Neural crest cell (in vitro differentiated cells): ENCODE measurements around the gene IGF1R. TPM values are rescaled to one million over a fixed set of nuclear protein-coding genes. Genes with fewer than 3 reads are reported as not detected.

Experiments
- DNase-seq: peaks from one replicate; pipeline ENCODE4 v3.0.0; 2021; ENCODE audit warnings: low read depth, mixed read lengths, low spot score
- H3K27ac Mint-ChIP-seq: one replicate; pipeline ENCODE4 v1.8.0; 2021; ENCODE audit warnings: mild to moderate bottlenecking, mixed read lengths; ENCODE audit not compliant: unreplicated experiment
- H3K27me3 Mint-ChIP-seq: 2 replicates; pipeline ENCODE4 v1.8.0; 2021; ENCODE audit warnings: low read depth, mild to moderate bottlenecking, mixed read lengths
- H3K36me3 Mint-ChIP-seq: 2 replicates; pipeline ENCODE4 v1.8.0; 2021; ENCODE audit warnings: low read depth, mild to moderate bottlenecking, mixed read lengths
- H3K4me1 Mint-ChIP-seq: 2 replicates; pipeline ENCODE4 v1.8.0; 2021; ENCODE audit warnings: mixed read lengths
- H3K4me3 Mint-ChIP-seq: one replicate; pipeline ENCODE4 v1.8.0; 2021; ENCODE audit warnings: mild to moderate bottlenecking, mixed read lengths
- H3K9me3 Mint-ChIP-seq: 2 replicates; pipeline ENCODE4 v1.8.0; 2021; ENCODE audit warnings: mixed read lengths
- total RNA-seq: library from RNA; stranded (reverse); gene quantifications from 2 replicates; pipeline ENCODE4 v1.2.1, GENCODE V29; 2021
- TF ChIP-seq, protein P1 (sequence below): fragments of 200-600 bp; sonication (generic); conservative IDR thresholded peaks from 2 replicates; pipeline ENCODE4 v1.5.0; 2021; ENCODE audit warnings: antibody characterized with exemption, mild to moderate bottlenecking

IGF1R gene
- total RNA-seq, 1 donor from 2014 or later, result 67.6 TPM

- Mint-ChIP-seq H3K27ac (no peak overlapping the region), H3K36me3 (peaks cover 5% of the 10 kb centered on the region), H3K4me1 (peaks cover 6% of the 10 kb centered on the region), H3K9me3 (no peaks in the 10 kb centered on the region), H3K4me3 (no peak overlapping the region), H3K27me3 (no peaks in the 10 kb centered on the region)
- no peak for DNase-seq
- TF ChIP-seq, protein P1, sequence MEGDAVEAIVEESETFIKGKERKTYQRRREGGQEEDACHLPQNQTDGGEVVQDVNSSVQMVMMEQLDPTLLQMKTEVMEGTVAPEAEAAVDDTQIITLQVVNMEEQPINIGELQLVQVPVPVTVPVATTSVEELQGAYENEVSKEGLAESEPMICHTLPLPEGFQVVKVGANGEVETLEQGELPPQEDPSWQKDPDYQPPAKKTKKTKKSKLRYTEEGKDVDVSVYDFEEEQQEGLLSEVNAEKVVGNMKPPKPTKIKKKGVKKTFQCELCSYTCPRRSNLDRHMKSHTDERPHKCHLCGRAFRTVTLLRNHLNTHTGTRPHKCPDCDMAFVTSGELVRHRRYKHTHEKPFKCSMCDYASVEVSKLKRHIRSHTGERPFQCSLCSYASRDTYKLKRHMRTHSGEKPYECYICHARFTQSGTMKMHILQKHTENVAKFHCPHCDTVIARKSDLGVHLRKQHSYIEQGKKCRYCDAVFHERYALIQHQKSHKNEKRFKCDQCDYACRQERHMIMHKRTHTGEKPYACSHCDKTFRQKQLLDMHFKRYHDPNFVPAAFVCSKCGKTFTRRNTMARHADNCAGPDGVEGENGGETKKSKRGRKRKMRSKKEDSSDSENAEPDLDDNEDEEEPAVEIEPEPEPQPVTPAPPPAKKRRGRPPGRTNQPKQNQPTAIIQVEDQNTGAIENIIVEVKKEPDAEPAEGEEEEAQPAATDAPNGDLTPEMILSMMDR, result no peak
Observed at GRCh38 chr15:98935736-98936135, 287.4 kb downstream of the IGF1R start.

GRCh38 chr15:98937413-98938104, 289.2 kb downstream of the IGF1R start:
- Mint-ChIP-seq H3K27me3 (no peaks in the 10 kb centered on the region), H3K27ac (no peak overlapping the region), H3K4me3 (no peak overlapping the region), H3K36me3 (peaks cover 5% of the 10 kb centered on the region), H3K4me1 (peaks cover 6% of the 10 kb centered on the region), H3K9me3 (no peaks in the 10 kb centered on the region)
- TF ChIP-seq, protein P1, result no peak
- DNase-seq, result no peak

DNA sequence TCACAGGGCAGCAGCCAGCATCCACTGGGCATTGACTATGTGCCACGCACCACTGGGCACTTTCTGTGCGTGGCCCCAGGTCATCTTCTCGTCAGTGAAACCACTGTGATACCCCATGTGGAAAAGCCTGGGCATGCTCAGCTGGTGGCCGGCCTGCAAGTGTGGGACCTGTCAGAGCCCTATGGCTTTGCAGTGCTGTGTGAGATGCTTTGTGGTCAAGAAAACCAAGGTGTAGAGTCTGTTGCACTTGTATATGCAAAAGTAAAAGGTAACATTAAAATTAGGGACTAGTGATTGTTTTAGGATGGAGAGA, 289.7 kb downstream of the IGF1R start:
- Mint-ChIP-seq H3K27me3 (no peaks in the 10 kb centered on the region), H3K27ac (no peak overlapping the region), H3K4me3 (no peak overlapping the region), H3K9me3 (no peaks in the 10 kb centered on the region), H3K4me1 (peaks cover 6% of the 10 kb centered on the region), H3K36me3 (peaks cover 5% of the 10 kb centered on the region)
- TF ChIP-seq, protein P1, result no peak
- DNase-seq, result no peak

DNA sequence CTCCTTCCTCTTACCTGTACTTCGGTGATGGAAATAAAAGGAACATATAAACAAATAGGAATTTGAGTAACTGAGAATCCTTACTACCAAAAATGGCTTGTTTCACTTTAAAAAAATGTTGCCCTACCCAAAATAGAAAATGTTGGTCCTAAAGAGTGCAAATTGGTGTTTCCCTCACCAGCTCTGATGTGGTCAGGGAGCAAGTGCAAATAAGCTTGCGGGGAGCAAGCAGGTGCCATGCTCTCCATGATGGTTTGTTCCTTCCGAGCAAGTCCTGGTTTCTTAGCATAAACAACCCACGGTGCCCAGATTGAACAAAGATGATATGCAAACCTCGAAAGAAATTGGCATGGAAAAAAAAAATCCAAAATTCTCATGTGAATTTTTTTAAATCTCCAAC, 290.5 kb downstream of the IGF1R start:
- peaks cover 6% of the 10 kb centered on the region for H3K4me1 Mint-ChIP-seq
- H3K4me3 Mint-ChIP-seq, result no peak overlapping the region
- no peak overlapping the region for H3K27ac Mint-ChIP-seq
- H3K9me3 Mint-ChIP-seq, result no peaks in the 10 kb centered on the region
- H3K27me3 Mint-ChIP-seq, result no peaks in the 10 kb centered on the region
- no peak for DNase-seq
- TF ChIP-seq, protein P1, result no peak
- peaks cover 7% of the 10 kb centered on the region for H3K36me3 Mint-ChIP-seq

DNA sequence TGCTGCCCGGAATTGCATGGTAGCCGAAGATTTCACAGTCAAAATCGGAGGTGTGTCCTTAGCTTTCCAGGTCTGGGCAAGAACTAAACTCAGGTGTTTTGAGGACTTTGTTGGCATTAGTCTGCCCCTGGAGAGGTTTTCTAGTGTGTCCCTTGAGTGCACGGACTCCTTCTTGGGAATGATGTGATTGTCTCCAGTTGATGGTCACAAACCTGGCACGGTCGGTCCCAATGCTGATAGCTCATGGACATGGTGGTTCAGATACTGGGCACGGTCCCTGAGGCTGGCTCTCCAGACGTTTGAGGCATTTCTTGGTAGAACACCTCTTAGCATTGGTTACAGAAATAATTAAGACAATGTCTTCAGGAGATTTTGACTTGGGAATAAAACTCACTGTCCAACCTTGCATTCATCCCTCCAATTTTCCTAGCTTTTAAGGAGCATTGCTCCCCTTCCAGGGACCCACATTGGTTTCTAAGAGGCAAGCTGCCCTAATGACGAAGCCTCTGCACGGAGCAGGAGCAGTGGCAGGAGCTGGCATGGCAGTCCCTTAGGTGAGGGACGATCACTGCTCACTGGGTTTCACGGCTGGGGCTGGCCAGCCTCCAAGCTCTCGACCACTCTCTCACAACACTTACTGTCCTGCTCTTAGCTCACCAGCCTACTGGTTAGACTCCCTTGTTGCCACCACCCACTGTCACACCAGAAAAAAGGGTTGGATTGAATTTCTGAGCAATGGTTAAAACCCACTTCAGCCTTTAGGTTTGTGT, 291.2 kb downstream of the IGF1R start:
- peaks cover 6% of the 10 kb centered on the region for H3K4me1 Mint-ChIP-seq
- DNase-seq, result no peak
- TF ChIP-seq, protein P1, result no peak
- H3K27ac Mint-ChIP-seq, result no peak overlapping the region
- H3K9me3 Mint-ChIP-seq, result no peaks in the 10 kb centered on the region
- H3K27me3 Mint-ChIP-seq, result no peaks in the 10 kb centered on the region
- H3K4me3 Mint-ChIP-seq, result no peak overlapping the region
- peaks cover 4% of the 10 kb centered on the region for H3K36me3 Mint-ChIP-seq
